NOMO-1 (cell line): Measurements from ENCODE around the gene MFAP4.

ENCODE experiments used
- DNase-seq, 2 experiments: peaks; one replicate each; lab custom pipeline; 2025; ENCODE audit not compliant: unreplicated experiment in 2 of 2; lab: John Stamatoyannopoulos, UW

The MFAP4 gene

DNA sequence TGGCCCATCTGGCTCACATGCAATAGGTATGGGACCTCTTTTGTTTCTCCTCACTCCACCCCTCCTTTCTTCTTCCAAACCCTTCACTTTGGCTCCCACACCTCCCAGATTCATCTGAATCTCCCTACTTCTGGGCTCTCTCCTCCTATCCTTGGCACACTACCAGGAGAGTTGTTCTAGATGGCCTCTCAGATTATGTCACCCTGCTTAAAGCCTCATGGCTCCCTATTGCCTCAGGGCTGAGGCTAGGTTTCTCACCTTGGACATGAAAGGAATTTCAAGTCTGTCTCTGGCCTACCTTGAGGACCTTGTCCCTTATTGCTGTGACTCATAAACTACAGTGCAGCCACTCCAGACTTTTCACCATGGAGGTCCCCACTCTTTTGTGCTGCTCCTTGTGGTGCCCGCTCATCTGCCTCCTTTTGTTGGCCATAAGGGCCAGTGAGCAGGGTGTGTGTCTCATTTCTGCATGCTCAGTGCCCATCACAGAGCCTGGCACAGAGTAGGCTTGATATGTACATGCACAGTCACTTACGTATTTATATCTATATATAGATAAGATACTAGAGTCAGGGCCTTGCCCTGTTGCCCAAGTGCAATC, 1.0 kb upstream of the MFAP4 start:
- no peak for DNase-seq

DNA sequence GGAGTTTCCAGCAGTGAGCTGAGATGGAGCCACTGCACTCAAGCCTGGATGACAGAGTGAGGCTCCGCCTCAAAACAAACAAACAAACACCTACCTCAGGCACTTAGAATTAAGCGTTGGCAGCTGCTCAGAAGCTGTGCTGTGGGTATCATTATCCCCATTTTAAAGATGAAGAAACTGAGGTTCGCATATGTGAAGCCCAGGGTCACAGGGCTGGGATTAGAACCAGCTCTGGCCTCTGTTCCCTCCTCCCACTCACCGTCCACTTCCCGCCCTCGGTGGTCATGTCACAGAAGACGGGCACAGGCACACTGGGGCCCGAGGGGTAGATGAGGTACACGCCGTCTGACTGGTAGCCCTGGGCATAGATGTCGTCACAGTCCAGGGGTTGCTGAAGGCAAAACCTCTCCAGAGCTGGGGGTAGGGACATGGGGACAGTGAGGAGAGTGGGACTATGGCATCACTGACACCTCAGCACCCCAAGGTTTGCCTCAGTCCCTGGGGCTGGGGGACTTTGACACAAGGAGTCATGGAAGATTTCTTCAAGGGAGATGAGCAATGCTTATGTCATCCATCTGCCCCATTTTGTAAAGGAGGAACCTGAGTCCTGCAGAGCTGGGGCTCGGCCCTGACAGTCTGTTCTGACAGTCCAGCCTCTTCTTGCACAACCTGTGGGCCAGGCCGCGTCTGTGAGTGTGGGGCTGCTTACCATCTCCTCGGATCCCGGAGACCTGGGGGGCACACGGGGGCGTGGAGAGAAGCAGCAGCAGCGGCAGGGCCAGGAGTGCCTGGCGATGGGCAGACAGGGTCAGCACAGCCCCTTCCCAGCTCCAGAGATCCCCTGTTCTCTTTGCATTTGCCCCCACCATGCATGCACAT, 700 bp downstream of the MFAP4 start:
- DNase-seq, result peak; percentile 85 to 92

DNA sequence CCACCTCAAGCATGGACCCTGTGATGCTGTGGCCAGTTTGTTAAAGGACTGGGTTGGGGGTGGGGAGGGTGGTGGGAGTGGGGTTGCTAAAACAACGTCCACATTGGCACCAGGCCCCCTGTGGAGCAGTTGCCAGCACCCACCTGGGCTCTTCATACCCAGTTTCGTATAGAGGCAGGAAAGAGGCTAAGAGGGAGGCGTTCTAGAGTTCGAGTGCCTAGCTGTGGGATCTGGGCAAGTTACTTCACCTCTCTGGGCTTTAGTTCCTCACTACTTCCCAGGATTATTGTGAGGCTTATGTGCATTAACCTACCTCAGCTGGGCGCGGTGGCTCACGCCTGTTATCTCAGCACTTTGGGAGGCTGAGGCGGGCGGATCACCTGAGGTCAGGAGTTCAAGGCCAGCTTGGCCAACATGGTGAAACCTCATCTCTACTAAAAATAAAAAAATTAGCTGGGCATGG, 1.4 kb downstream of the MFAP4 start:
- DNase-seq, result no peak

GRCh38 chr17:19384723-19385391, 2.1 kb downstream of the MFAP4 start:
- no peak for DNase-seq

DNA sequence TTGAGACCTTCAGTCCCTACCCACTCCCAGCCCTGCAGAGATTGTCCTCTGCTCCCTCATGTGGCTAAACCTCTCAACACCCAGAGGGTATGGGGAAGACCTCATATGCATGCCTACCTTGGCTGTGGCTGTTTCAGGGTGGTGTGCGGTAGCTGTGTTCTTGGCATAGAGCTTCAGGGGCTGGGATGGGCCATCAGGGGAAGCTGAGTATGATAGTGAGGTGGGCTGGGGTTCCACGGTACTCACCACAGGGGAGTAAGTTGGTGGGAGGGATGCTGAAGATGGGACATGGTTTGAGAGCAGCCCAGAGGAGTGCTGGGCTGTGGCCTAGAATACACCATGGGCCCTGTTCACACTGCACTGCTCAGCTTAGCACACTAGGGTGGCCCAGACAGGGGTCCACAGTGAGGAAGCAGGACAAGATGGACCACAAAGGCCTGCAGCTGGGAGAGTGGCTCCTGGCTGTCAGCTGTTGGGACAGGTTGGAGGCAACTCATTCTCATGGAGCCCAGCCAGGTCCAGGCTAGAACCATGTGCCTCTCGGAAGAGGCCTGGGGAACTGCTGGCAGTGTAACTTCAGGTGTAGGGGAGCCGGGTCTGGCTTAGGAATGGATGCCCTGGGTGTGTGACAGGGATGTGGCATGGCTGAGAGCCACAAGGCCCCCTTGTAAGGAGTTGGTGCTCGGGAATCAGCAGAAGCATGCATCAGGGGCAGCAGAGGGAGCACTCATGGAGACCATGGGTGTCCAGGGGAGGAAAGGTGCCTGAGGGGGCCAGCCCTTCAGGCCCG, 3.1 kb downstream of the MFAP4 start:
- no peak for DNase-seq

- DNase-seq, result no peak
Measured at GRCh38 chr17:19382531-19383444, 4.2 kb downstream of the MFAP4 start.

GRCh38 chr17:19381741-19382444, 5.1 kb downstream of the MFAP4 start:
- no peak for DNase-seq

DNA sequence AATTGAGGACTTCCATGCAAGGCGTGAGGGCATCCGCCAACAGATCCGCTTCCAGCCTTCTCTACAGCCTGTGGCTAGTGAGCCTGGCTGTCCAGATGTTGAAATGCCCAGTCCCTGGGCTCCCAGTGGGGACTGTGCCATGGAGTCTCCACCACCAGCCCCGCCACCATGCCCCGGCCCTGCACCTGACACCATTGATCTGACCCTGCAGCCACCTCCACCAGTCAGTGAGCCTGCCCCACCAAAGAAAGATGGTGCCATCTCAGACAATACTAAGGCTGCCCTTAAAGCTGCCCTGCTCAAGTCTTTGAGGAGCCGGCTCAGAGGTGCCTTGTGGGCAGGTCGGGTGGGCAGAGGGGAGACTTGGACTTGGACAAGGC, 5.6 kb downstream of the MFAP4 start:
- no peak for DNase-seq

GRCh38 chr17:19380481-19381301, 6.3 kb downstream of the MFAP4 start:
- DNase-seq, result no peak

GRCh38 chr17:19379361-19380065, 7.5 kb downstream of the MFAP4 start:
- DNase-seq, result no peak

- no peak for DNase-seq
Measured at GRCh38 chr17:19378416-19379360, 8.3 kb downstream of the MFAP4 start, which contains the start of gene MAPK7. Gene MAPK7, plus strand, starts transcription at chr17:19378498. Its CDS starts 403 bp downstream, at chr17:19378901.

DNA sequence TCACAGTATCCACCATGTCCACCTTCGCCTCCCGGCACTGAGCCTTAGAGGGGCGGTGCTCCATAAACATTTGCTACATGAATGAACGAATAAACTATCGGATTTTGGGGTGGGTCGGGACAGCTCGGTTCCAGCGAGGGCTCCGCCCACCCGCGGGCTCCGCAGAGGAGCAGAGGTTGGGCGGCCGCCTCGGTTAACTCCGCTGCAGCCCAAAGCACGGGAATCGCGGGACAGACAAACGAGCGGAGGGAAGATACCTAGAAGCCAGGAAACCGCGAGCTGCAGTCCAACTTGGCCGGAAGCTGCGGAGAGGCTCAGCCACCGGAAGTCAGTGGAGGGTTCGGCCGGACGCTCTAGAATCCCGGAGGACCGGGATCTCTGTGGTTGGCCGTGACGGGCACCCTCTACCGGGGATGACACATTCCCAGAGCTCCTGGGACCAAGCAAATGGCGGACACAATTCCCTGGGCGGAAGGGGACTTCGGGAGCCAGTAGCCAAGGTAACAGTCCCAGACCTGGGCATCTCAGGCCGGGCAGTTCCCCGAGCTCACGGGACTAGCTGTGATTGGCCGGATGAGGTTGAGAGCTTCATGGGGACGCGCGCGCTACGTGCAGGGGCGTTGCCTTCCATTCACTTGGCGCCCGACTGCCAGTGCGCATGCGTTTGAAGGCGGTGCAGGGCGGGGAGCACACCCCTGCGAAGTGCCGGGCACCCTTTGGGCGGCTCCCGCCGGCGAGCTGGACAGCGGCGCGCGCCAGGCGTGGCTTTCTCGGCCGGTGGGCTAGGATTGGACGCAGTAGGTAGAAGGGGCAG, 9.2 kb downstream of the MFAP4 start:
- DNase-seq, result peak; percentile 98 to 99

DNA sequence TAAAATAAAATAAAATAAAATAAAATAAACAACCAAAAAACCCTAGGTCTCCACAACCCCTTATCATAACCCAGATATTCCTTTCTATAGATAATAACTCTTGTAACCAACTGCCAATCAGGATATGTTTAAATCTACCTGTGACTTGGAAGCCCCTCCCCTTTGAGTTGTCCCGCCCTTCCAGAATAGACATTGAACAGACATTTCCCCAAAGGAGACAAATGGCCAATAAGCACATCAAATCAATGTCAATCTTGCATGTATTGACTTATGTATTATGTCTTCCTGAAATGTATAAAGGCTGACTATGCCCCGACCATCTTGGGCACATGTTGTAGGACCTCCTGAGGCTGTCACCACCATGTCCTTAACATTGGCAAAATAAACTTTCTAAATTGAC, 10.2 kb downstream of the MFAP4 start:
- DNase-seq, result no peak

- DNase-seq, result no peak
Measured at GRCh38 chr17:19375732-19376131, 11.3 kb downstream of the MFAP4 start.

DNA sequence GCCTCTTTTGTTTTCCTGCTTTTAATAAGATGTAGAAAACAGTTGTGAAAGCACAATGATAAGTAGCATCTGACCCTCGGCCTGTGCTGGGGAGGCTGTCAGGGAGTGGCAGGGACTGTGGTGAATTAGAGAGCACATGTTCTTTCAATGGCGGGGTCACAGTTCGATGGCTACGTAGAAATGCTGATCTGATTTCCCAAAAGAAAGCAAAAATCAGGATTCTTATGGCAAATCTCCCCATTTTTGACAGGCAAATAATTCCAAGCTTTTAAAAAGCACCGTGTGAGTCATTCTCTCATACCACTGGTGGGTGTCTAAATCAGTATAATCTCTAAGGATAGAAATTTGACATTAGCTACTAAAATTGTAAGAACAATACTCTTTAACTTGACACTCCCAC, 12.9 kb downstream of the MFAP4 start:
- no peak for DNase-seq
